OCI-LY3 (cell line): Measurements from ENCODE around the gene KDM4B.

Experiments
- H2AFZ ChIP-seq: fragments of 200-600, 300-600 bp; shearing (Covaris generic); 2 replicates; pipeline ENCODE4 v1.6.0; 2014; ENCODE audit warnings: antibody characterized with exemption, low read depth, low read length
- H3K27ac ChIP-seq: fragments of 200-600, 300-600 bp; sonication (generic); 2 replicates; pipeline ENCODE4 v1.5.1; 2014; ENCODE audit warnings: mild to moderate bottlenecking, low read length, moderate library complexity, mixed read lengths
- H3K27me3 ChIP-seq: fragments of 200-600, 300-600 bp; sonication (generic); 2 replicates; pipeline ENCODE4 v1.6.1; 2014; ENCODE audit warnings: low read depth, low read length, mixed read lengths
- H3K36me3 ChIP-seq: fragments of 200-600, 300-600 bp; sonication (generic); replicated peaks from 2 replicates; pipeline ENCODE3; 2014; ENCODE audit warnings: low read depth, low read length, mixed read lengths
- H3K4me1 ChIP-seq: fragments of 300-600, 200-600 bp; sonication (generic); 2 replicates; pipeline ENCODE4 v1.6.1; 2014; ENCODE audit warnings: low read length, mixed read lengths
- H3K4me2 ChIP-seq: fragments of 200-600, 300-600 bp; sonication (generic); 2 replicates; pipeline ENCODE4 v1.6.1; 2014; ENCODE audit warnings: low read length, mixed read lengths
- H3K4me3 ChIP-seq: fragments of 300-600, 200-600 bp; sonication (generic); 2 replicates; pipeline ENCODE4 v1.5.1; 2014; ENCODE audit warnings: antibody characterized with exemption, mild to moderate bottlenecking, low read length, moderate library complexity
- H3K79me2 ChIP-seq: fragments of 300-600, 200-600 bp; shearing (Covaris generic); 2 replicates; pipeline ENCODE4 v1.6.1; 2014; ENCODE audit warnings: mild to moderate bottlenecking, low read length, mixed read lengths
- H3K9ac ChIP-seq: fragments of 300-600, 200-600 bp; shearing (Covaris generic); 2 replicates; pipeline ENCODE4 v1.6.0; 2014; ENCODE audit warnings: mild to moderate bottlenecking, low read length, moderate library complexity
- H3K9me3 ChIP-seq: fragments of 200-600, 300-600 bp; shearing (Covaris generic); 2 replicates; pipeline ENCODE4 v1.6.1; 2014; ENCODE audit warnings: low read length, mixed read lengths; ENCODE audit not compliant: insufficient read depth
- H4K20me1 ChIP-seq: fragments of 200-600, 300-600 bp; sonication (generic); 2 replicates; pipeline ENCODE4 v1.6.1; 2016; ENCODE audit warnings: low read length, mixed read lengths; ENCODE audit not compliant: insufficient read depth
- CTCF ChIP-seq: fragments of 200-600, 300-600 bp; sonication (generic); IDR thresholded peaks from 2 replicates; pipeline ENCODE4 v1.5.1; 2014; ENCODE audit warnings: antibody characterized with exemption, low read length, low read depth
- EZH2phosphoT487 ChIP-seq: fragments of 200-600 bp; shearing (Covaris generic); IDR thresholded peaks from 2 replicates; pipeline ENCODE4 v1.6.1; 2018; ENCODE audit warnings: antibody characterized with exemption, mixed run types, low read depth

KDM4B gene

GRCh38 chr19:5109560-5109959 is 140.6 kb downstream of the KDM4B start:
- H3K4me3 ChIP-seq = no peak overlapping the region
- no peaks in the 10 kb centered on the region for H3K4me1 ChIP-seq
- H3K27ac ChIP-seq = no peak overlapping the region
- H3K79me2 ChIP-seq = no peaks in the 10 kb centered on the region
- no peak overlapping the region for H2AFZ ChIP-seq
- no peak overlapping the region for H3K9ac ChIP-seq
- peaks cover 19% of the 10 kb centered on the region for H4K20me1 ChIP-seq
- TF ChIP-seq CTCF (no peak), EZH2phosphoT487 (no peak)
- no peak overlapping the region for H3K4me2 ChIP-seq
- peaks cover 20% of the 10 kb centered on the region for H3K36me3 ChIP-seq
- H3K9me3 ChIP-seq = no peaks in the 10 kb centered on the region
- H3K27me3 ChIP-seq = no peaks in the 10 kb centered on the region

- no peak overlapping the region for H2AFZ ChIP-seq
- H3K27me3 ChIP-seq = no peaks in the 10 kb centered on the region
- H3K9me3 ChIP-seq = no peaks in the 10 kb centered on the region
- no peaks in the 10 kb centered on the region for H3K4me1 ChIP-seq
- TF ChIP-seq EZH2phosphoT487 (no peak), CTCF (no peak)
- H3K27ac ChIP-seq = no peak overlapping the region
- peaks cover 27% of the 10 kb centered on the region for H3K36me3 ChIP-seq
- no peak overlapping the region for H3K4me2 ChIP-seq
- H3K79me2 ChIP-seq = no peaks in the 10 kb centered on the region
- H4K20me1 ChIP-seq = peaks cover 15% of the 10 kb centered on the region; the same call in 1 of the 2 replicates
- no peak overlapping the region for H3K9ac ChIP-seq
- H3K4me3 ChIP-seq = no peak overlapping the region
Observed at GRCh38 chr19:5110546-5110945, 141.6 kb downstream of the KDM4B start.

- H2AFZ ChIP-seq = no peak overlapping the region
- no peak overlapping the region for H3K4me3 ChIP-seq
- H3K27me3 ChIP-seq = no peaks in the 10 kb centered on the region
- no peak overlapping the region for H3K4me2 ChIP-seq
- peaks cover 13% of the 10 kb centered on the region; the same call in 1 of the 2 replicates for H4K20me1 ChIP-seq
- H3K36me3 ChIP-seq = peaks cover 26% of the 10 kb centered on the region
- no peak overlapping the region for H3K27ac ChIP-seq
- no peak for TF ChIP-seq CTCF
- TF ChIP-seq EZH2phosphoT487 = no peak
- H3K9ac ChIP-seq = no peak overlapping the region
- no peaks in the 10 kb centered on the region for H3K9me3 ChIP-seq
- no peaks in the 10 kb centered on the region for H3K4me1 ChIP-seq
- no peaks in the 10 kb centered on the region for H3K79me2 ChIP-seq
Observed at GRCh38 chr19:5111051-5111450, 142.1 kb downstream of the KDM4B start.

- no peak for TF ChIP-seq CTCF
- TF ChIP-seq EZH2phosphoT487 = no peak
- no peak overlapping the region for H3K4me2 ChIP-seq
- no peak overlapping the region for H3K4me3 ChIP-seq
- no peaks in the 10 kb centered on the region for H3K79me2 ChIP-seq
- H4K20me1 ChIP-seq = 0 out of 2 replicates have a peak, but pooled peaks cover 8% of the 10 kb centered on the region
- H3K27ac ChIP-seq = no peak overlapping the region
- no peaks in the 10 kb centered on the region for H3K27me3 ChIP-seq
- no peak overlapping the region for H3K9ac ChIP-seq
- peaks cover 26% of the 10 kb centered on the region for H3K36me3 ChIP-seq
- no peaks in the 10 kb centered on the region for H3K4me1 ChIP-seq
- H2AFZ ChIP-seq = no peak overlapping the region
- H3K9me3 ChIP-seq = no peaks in the 10 kb centered on the region
Observed at GRCh38 chr19:5112175-5112574, 143.3 kb downstream of the KDM4B start.
